Activated gamma-delta T cell treated with anti-CD3 and anti-CD28 coated beads, Interleukin-2, amount 50 U/mL, for 16 hours (primary cell): Measurements from ENCODE around the gene ANKFN1.

Experiments
- DNase-seq: peaks from one replicate; pipeline ENCODE4 v3.0.0-alpha.2; 2020; ENCODE audit warnings: low read depth

ANKFN1 gene, protein sequence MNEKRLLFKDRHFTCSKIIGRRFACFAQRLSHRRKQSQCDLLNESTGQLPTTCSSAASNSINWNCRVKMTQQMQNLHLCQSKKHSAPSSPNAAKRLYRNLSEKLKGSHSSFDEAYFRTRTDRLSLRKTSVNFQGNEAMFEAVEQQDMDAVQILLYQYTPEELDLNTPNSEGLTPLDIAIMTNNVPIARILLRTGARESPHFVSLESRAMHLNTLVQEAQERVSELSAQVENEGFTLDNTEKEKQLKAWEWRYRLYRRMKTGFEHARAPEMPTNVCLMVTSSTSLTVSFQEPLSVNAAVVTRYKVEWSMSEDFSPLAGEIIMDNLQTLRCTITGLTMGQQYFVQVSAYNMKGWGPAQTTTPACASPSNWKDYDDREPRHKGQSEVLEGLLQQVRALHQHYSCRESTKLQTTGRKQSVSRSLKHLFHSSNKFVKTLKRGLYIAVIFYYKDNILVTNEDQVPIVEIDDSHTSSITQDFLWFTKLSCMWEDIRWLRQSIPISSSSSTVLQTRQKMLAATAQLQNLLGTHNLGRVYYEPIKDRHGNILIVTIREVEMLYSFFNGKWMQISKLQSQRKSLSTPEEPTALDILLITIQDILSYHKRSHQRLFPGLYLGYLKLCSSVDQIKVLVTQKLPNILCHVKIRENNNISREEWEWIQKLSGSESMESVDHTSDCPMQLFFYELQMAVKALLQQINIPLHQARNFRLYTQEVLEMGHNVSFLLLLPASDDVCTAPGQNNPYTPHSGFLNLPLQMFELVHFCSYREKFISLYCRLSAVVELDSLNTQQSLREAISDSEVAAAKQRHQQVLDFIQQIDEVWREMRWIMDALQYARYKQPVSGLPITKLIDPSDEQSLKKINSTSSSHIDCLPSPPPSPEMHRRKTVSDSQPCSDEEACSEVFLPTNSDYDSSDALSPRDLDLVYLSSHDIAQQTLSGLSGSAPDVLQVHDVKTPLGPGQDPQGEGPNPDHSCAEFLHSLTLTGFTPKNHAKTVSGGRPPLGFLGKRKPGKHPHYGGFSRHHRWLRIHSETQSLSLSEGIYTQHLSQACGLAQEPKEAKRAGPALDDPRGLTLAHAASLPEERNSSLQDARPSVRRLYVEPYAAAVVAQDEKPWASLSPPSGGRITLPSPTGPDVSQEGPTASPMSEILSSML

GRCh38 chr17:56152874-56153602 is at the start of gene ANKFN1:
Gene ANKFN1 (plus strand): TSS chr17:56153475. CDS start chr17:56212668, 59,193 bp downstream.
- DNase-seq, result no peak

DNA sequence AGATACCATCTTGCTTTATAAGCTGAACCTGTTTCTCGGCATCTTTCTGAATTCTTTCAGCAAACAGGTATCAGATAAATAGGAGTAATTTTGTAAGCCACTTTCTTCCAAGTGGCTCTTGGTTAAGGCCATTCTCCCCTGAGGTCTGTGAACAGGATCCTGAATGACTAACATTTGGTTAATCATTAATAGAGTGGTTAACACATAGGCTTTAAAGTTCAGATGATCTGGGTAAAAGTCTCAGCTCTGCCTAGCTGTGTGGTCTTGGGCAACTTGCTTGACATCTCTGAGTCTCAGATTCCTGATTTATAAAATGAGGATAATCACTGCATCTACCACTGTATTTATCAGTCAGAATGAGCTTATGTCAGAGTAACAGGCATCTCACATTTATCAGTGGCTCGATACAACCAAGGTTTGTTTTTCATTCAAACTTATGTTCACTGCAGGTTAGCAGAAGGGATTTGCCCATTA is 44.4 kb upstream of the ANKFN1 start:
- no peak for DNase-seq

DNA sequence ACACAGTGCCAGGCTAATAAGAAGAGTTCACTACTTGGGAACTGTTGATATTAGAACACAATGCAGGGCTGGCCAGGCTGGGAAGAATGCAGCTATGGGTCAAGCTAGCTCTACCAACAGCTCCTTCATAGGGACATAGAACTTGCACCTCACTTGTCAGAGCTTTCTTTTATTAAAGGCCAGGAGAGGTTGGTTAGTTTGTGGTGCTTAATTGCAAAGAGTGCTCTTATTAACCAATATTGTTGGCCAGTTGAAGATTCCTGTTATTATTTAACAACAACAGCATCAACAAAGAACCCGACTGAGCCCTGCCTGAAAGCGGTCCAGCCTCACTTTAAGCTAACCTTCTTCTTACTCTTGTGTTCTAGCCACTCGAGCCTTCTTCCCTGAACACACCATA is 43.4 kb upstream of the ANKFN1 start:
- DNase-seq, result no peak

- DNase-seq, result no peak
Measured at GRCh38 chr17:56110463-56111135, 42.7 kb upstream of the ANKFN1 start.

DNA sequence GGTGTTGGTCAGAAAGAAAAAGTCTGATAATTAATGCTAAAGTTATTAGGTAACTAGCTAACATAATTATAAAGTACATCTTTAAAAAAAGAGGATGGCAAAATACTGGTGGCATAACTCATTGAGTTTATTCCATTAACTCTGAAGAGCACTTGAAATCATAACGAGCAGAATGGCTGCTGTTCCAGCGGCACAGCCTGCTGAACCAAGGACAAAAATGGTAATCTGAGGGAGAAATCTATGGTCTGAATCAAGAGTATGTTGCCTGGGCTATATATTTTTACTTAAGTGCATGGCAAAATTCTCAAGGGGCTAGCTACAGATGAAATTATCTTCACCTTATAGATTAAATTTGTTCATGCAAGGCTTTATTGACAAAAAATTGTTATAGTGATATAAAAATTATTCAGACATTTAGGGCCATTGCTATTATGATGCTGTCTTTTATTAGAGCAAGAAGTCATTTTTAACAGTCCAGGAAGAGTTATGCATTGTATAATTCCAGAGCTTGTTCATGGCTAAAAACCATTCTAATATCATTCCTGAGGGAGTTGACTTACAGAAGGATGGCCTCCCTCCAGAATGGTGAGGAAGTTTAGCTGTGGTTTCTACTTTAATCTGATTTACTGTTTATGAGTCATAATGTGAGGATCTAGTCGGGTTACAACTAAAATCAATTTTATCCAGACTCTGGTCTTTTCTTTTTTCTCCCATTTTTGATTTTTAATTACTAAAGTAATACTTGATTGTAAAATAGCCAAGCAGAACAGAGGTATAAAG is 41.4 kb upstream of the ANKFN1 start:
- no peak for DNase-seq

DNA sequence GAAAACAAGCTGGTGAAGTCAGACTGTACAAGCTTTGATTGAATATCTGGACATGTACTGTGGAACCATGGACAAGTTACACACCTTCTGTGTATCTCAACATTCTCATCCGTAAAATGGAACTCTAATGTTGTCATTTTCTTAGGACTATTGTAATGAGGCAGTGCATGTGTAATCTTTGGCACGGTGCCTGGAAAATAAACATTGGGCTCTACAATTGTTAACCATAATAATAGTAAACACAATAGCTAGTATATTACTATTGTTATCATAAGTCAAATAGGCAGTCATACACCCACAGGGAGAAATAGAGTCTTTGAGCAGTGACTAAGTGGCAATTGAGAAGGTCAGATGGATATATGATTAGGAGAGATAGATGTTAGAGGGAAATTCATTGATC is 39.8 kb upstream of the ANKFN1 start:
- no peak for DNase-seq

DNA sequence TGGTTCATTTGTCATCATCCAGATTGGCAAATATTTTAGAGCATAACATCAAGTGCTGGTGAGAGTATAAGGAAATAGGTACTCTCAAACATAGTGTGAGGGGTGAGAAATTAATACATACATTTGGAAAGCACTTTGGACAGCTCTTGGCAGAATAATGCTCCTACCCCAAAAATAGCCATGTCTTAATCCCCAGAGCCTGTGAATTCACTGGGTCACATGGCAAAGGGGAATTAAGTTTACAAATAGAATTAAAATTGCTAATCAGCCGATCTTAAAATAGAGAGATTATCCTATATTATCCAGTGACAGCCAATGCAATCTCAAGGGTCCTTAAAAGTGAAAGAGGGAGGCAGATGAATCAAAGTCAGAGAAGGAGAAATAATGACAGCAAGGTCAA is 38.8 kb upstream of the ANKFN1 start:
- no peak for DNase-seq

DNA sequence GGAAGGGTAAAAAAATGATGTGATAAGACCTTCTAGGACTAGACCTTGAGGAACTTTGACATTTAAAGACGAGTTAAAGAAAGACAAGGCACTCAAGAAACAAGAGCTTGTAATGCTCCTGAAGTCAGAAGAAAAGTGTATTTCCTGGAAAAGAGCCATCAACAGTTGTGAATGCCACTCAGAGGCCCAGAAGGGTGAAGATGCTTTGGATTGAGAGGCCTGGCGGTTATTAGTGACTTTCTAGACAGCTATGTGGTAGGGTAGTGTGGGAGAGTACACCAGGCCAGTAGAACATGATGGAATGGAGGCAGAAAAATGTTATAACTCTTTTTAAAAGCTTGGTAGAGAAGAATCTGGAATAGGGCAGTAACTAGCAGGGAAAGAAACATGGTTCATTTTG is 34.1 kb upstream of the ANKFN1 start:
- no peak for DNase-seq

- no peak for DNase-seq
Measured at GRCh38 chr17:56119936-56120335, 33.3 kb upstream of the ANKFN1 start.

DNA sequence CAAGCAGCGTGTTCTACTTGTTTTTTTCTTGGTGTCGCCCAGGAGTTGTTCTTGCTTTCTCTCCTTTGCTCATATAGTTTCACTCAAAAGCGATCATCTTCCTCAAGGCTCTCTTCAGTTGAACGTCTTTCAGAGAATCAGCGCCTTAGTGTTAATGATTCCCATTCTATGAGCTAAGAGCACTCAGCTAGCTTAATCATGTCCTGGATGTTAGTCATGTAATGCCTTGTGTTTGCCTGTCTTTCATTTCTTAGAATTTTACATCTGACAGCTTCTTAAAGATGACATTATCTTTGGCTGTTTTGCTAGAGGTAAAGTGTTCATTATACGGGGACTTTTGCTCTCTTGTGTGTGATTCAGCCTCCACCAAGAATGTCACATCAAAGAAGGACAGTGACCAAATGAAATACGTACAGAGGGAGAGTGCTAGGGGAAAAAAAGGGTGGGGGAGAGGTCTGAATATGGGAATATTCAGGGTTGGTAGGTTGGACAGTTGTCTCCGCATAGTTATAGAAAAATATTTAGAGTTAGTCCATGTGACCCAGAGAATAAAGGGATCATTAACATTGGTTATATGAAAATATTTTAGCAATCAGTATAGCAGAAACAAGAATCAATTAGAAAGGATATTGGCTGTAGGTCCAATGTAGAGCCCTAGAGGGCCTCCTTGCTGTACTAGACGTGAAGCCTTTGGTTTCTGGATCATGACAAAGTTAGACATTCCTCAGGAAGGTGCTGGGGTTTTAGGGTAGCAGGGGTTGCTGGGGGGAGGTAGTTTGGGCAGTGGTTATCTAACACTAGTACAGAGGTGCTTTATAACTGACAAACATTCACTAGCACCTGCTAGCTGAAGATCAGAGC is 31.9 kb upstream of the ANKFN1 start:
- no peak for DNase-seq

- DNase-seq, result no peak
Measured at GRCh38 chr17:56125830-56126819, 27.1 kb upstream of the ANKFN1 start.

DNA sequence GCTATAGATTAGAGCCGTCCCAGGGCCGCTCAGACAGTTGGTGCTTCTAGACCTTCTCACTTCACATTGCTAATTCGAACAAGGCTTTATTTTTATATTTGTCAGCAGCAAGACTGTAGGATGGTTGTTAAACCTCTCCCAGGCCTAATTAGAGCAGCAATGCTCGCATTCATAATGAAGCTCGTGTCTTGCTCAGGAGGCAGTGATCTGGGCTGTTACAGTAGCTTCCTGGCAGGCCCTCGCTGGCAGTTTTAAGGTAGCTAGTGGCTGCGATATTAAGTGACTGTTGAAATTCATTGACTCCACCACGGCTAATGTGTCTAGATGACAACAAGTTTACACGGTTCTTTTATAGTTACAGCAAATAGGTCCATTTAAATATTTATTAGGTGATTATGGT is 23.2 kb upstream of the ANKFN1 start:
- no peak for DNase-seq

- DNase-seq, result no peak
Measured at GRCh38 chr17:56130631-56131030, 22.6 kb upstream of the ANKFN1 start.

- no peak for DNase-seq
Measured at GRCh38 chr17:56131431-56131830, 21.8 kb upstream of the ANKFN1 start.

- no peak for DNase-seq
Measured at GRCh38 chr17:56136301-56136700, 17.0 kb upstream of the ANKFN1 start.

DNA sequence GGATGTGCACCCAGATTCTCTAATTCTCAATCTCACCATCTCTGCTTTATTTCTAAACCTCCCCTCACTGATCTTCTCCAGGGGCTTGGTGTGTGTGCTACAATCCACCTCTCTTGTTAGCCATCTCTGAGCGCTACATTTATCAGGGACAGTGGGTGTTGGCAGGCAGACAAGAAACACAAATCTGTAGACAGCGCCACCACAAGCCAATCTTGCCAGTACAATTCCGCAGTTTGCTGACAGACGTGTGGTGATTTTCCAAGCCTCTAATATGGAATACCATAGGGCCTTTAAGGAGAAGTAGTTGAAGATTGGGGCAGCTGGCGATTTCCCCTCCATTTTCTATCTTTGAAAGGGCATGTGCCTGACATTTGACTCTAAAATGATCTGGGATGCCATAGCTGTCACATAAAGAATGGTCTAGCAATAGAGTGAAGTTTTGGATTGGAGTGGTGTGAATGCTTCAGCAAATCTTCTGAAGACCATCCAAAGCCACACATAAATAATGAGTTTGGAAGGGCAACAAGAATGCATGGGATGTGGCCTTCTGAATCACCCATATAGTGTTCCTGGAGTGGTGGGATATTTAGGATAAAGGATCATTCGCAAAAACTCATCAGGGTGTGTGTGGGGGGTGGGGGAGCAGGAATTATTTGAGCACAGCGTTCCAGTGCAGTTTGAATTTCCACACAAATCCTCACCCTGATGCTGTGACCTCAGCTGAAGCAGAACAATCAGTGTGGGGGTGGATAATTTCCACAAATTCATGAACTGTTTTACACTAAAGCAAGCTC is 12.0 kb upstream of the ANKFN1 start:
- no peak for DNase-seq

DNA sequence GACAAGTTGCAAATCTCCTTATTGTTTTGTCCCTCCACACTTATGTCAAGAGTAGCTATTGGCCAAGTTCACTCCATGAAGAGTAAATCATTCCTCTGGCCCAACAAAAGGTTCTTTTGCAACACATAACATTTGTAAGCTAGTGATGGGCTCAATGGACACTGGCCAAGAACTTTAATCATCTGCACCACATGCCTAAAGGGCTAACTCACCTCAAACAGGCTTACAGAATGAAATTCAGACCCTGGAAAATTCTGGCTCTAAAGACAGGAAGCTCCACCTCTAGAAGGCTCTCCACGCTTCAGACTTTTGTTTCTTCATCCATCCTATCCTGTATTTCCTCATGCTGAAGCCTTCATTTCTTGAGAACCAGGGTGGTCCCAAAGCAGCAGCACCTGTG is 10.9 kb upstream of the ANKFN1 start:
- no peak for DNase-seq
